A673 (cell line): ENCODE data around the gene RAB14. TPM values are rescaled to one million over a fixed set of nuclear protein-coding genes. Genes with fewer than 3 reads are reported as not detected.

Source experiments
- BruUV-seq: library from RNA; stranded (reverse); fragments of 400-500 nt; replicated peaks from 2 replicates; lab custom pipeline; 2021; lab: Mats Ljungman, UMichigan
- CTCF ChIA-PET: fragments of 300-600 bp; sonication (Branson Sonifier 250); formaldehyde crosslinking; loops from one replicate; lab custom pipeline; 2022; ENCODE audit warnings: antibody characterized with exemption; lab: Charles Lee
- POLR2A ChIA-PET: fragments of 300-600 bp; sonication (Branson Sonifier 250); formaldehyde crosslinking; loops from one replicate; lab custom pipeline; 2022; ENCODE audit warnings: antibody characterized with exemption; ENCODE audit not compliant: low non-redundant PET; lab: Charles Lee
- DNase-seq: peaks from one replicate; pipeline ENCODE4 v3.0.0-alpha.2; 2015; ENCODE audit warnings: low spot score
- H3K27ac ChIP-seq: fragments of 200-600 bp; sonication (generic); 2 replicates; pipeline ENCODE4 v1.5.1; 2016; ENCODE audit warnings: mixed run types, low read depth, mild to moderate bottlenecking, mixed read lengths, antibody characterized with exemption, low read length; ENCODE audit not compliant: poor library complexity, severe bottlenecking
- H3K27me3 ChIP-seq: fragments of 200-600 bp; sonication (generic); replicated peaks from 2 replicates; pipeline ENCODE4 v1.6.1; 2017; ENCODE audit warnings: mixed run types, low read depth, mild to moderate bottlenecking, mixed read lengths, antibody characterized with exemption, low read length; ENCODE audit not compliant: insufficient read depth, poor library complexity
- H3K36me3 ChIP-seq: fragments of 200-600 bp; sonication (generic); 2 replicates; pipeline ENCODE4 v1.6.1; 2016; ENCODE audit warnings: mixed run types, mild to moderate bottlenecking, mixed read lengths, antibody characterized with exemption, low read length; ENCODE audit not compliant: insufficient read depth, poor library complexity, severe bottlenecking
- H3K4me1 ChIP-seq: fragments of 200-600 bp; sonication (generic); 2 replicates; pipeline ENCODE4 v1.6.1; 2017; ENCODE audit warnings: mixed run types, mild to moderate bottlenecking, mixed read lengths, antibody characterized with exemption, low read length; ENCODE audit not compliant: insufficient read depth, poor library complexity, severe bottlenecking
- H3K4me3 ChIP-seq: fragments of 200-600 bp; sonication (generic); 2 replicates; pipeline ENCODE4 v1.5.1; 2016; ENCODE audit warnings: low read depth, mixed run types, mild to moderate bottlenecking, mixed read lengths, low read length; ENCODE audit not compliant: poor library complexity, severe bottlenecking
- H3K9me3 ChIP-seq: fragments of 200-600 bp; sonication (generic); 2 replicates; pipeline ENCODE4 v1.6.1; 2016; ENCODE audit warnings: mixed run types, low read depth, mild to moderate bottlenecking, mixed read lengths, antibody characterized with exemption, low read length; ENCODE audit not compliant: poor library complexity, severe bottlenecking
- CTCF ChIP-seq: fragments of 300-800, 200-600 bp; sonication (generic); conservative IDR thresholded peaks from 2 replicates; pipeline ENCODE4 v1.5.1; 2017; ENCODE audit warnings: low read depth, mild to moderate bottlenecking, antibody characterized with exemption, low read length, moderate library complexity, mixed read lengths
- EZH2 ChIP-seq: fragments of 200-600 bp; sonication (generic); IDR thresholded peaks from 2 replicates; pipeline ENCODE4 v1.6.1; 2017; ENCODE audit warnings: borderline replicate concordance, low read depth, mild to moderate bottlenecking, mixed read lengths, antibody characterized with exemption, low read length; ENCODE audit not compliant: poor library complexity, severe bottlenecking
- intact Hi-C: fragments of 100-400 bp; cut with micrococcal nuclease; formaldehyde crosslinking; loops from one replicate; pipeline ENCODE4 v1.10.0; 2022; ENCODE audit not compliant: unreplicated experiment
- total RNA-seq: library from RNA; stranded (reverse); gene quantifications from 2 replicates; pipeline ENCODE4 v1.2.3, GENCODE V29; 2021

The RAB14 gene
- total RNA-seq, 1 experiment from 2014 or later, result 71.9 TPM

GRCh38 chr9:121219530-121219929 is 17.9 kb upstream of the RAB14 start:
- BruUV-seq, result no TSS peak
- no peak overlapping the region for H3K27ac ChIP-seq
- no peak overlapping the region for H3K4me3 ChIP-seq
- peaks cover 10% of the 10 kb centered on the region for H3K4me1 ChIP-seq
- H3K9me3 ChIP-seq, result no peaks in the 10 kb centered on the region
- no peaks in the 10 kb centered on the region for H3K36me3 ChIP-seq
- TF ChIP-seq EZH2 (no peak), CTCF (no peak)
- no peak for DNase-seq
- no peaks in the 10 kb centered on the region for H3K27me3 ChIP-seq
- CTCF ChIA-PET, result no interaction called here
- POLR2A ChIA-PET, result no interaction called here
- intact Hi-C loops, result no loop called here

GRCh38 chr9:121218357-121219027 is 16.8 kb upstream of the RAB14 start:
- Histone ChIP-seq H3K27me3 (no peaks in the 10 kb centered on the region), H3K4me3 (no peak overlapping the region), H3K9me3 (no peaks in the 10 kb centered on the region), H3K36me3 (no peaks in the 10 kb centered on the region), H3K27ac (no peak overlapping the region), H3K4me1 (peaks cover 7% of the 10 kb centered on the region)
- ChIA-PET CTCF (interaction anchor here (0.6 kb wide), 1 partner anchor 203 kb away, joined by 4 read pairs; no protein-coding TSS in a partner anchor), POLR2A (no interaction called here)
- BruUV-seq, result no TSS peak
- DNase-seq, result no peak
- intact Hi-C loops, result no loop called here
- TF ChIP-seq EZH2 (no peak), CTCF (no peak)

GRCh38 chr9:121217609-121218292 is 16.1 kb upstream of the RAB14 start:
- no peaks in the 10 kb centered on the region for H3K27me3 ChIP-seq
- H3K36me3 ChIP-seq, result no peaks in the 10 kb centered on the region
- TF ChIP-seq EZH2, result no peak
- TF ChIP-seq CTCF, result no peak

More at GRCh38 chr9:121217609-121218292, 16.1 kb upstream of the RAB14 start:
- intact Hi-C loops, result no loop called here
- Histone ChIP-seq H3K4me3 (no peak overlapping the region), H3K27ac (no peak overlapping the region), H3K9me3 (no peaks in the 10 kb centered on the region), H3K4me1 (peaks cover 4% of the 10 kb centered on the region)
- no peak for DNase-seq
- BruUV-seq, result no TSS peak
- CTCF ChIA-PET, result interaction anchor here (0.6 kb wide), 1 partner anchor 203 kb away, joined by 4 read pairs; no protein-coding TSS in a partner anchor
- POLR2A ChIA-PET, result no interaction called here
